GM23338 (cell line): ENCODE measurements around the gene BMP8A.

Experiments
- CREB1 ChIP-seq: fragments of 250-450 bp; sonication (Bioruptor Pico); IDR thresholded peaks from 2 replicates; pipeline ENCODE4 v1.5.0; 2020; ENCODE audit warnings: low read depth, mild to moderate bottlenecking, moderate library complexity
- ETS1 ChIP-seq: IDR thresholded peaks from 2 replicates; pipeline ENCODE4 v1.6.1; 2016; ENCODE audit warnings: antibody characterized with exemption
- EZH2 ChIP-seq: fragments of 200-600 bp; sonication (generic); IDR thresholded peaks from one replicate; pipeline ENCODE4 v1.8.0; 2017; ENCODE audit warnings: antibody characterized with exemption, mild to moderate bottlenecking, low read depth; ENCODE audit not compliant: unreplicated experiment
- EZH2phosphoT487 ChIP-seq: fragments of 200-600 bp; sonication (generic); IDR thresholded peaks from one replicate; pipeline ENCODE4 v1.8.1; 2018; ENCODE audit warnings: antibody characterized with exemption; ENCODE audit not compliant: unreplicated experiment
- JUNB ChIP-seq: IDR thresholded peaks from one replicate; pipeline ENCODE4 v1.6.1; 2016; ENCODE audit warnings: antibody characterized with exemption; ENCODE audit not compliant: unreplicated experiment
- POLR2AphosphoS5 ChIP-seq: IDR thresholded peaks from 2 replicates; pipeline ENCODE4 v1.6.1; 2016; ENCODE audit warnings: antibody characterized with exemption, low read depth
- STAT1 ChIP-seq: IDR thresholded peaks from one replicate; pipeline ENCODE4 v1.6.1; 2016; ENCODE audit warnings: antibody characterized with exemption; ENCODE audit not compliant: unreplicated experiment
- ZNF114 ChIP-seq: fragments of 250-450 bp; sonication (Bioruptor Pico); IDR thresholded peaks from 2 replicates; pipeline ENCODE4 v1.5.0; 2020; ENCODE audit warnings: mild to moderate bottlenecking, moderate library complexity
- TF ChIP-seq, protein P1 (sequence below), 2 experiments: fragments of 200-600 bp in 1 of 2; sonication (generic) in 1 of 2; conservative IDR thresholded peaks; 2 replicates each; pipeline versions ENCODE4 v1.5.1 to v1.6.1; 2016 to 2017; ENCODE audit warnings: antibody characterized with exemption in 2 of 2, low read depth in 2 of 2, mild to moderate bottlenecking in 2 of 2, moderate library complexity in 1 of 2
- TF ChIP-seq, protein P2 (sequence below): IDR thresholded peaks from one replicate; pipeline ENCODE4 v1.6.1; 2018; ENCODE audit warnings: antibody characterized with exemption; ENCODE audit not compliant: unreplicated experiment

GRCh38 chr1:39529901-39530535, 38.6 kb downstream of the BMP8A start:
- TF ChIP-seq, protein P1, sequence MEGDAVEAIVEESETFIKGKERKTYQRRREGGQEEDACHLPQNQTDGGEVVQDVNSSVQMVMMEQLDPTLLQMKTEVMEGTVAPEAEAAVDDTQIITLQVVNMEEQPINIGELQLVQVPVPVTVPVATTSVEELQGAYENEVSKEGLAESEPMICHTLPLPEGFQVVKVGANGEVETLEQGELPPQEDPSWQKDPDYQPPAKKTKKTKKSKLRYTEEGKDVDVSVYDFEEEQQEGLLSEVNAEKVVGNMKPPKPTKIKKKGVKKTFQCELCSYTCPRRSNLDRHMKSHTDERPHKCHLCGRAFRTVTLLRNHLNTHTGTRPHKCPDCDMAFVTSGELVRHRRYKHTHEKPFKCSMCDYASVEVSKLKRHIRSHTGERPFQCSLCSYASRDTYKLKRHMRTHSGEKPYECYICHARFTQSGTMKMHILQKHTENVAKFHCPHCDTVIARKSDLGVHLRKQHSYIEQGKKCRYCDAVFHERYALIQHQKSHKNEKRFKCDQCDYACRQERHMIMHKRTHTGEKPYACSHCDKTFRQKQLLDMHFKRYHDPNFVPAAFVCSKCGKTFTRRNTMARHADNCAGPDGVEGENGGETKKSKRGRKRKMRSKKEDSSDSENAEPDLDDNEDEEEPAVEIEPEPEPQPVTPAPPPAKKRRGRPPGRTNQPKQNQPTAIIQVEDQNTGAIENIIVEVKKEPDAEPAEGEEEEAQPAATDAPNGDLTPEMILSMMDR (conservative IDR thresholded peaks at IDR 0.05; ENCODE audit: low read depth in 2 of 2): no peak
- TF ChIP-seq STAT1 (no peak), POLR2AphosphoS5 (no peak), ETS1 (no peak), ZNF114 (no peak), CREB1 (CRISPR knock-in tag) (no peak), EZH2 (no peak), EZH2phosphoT487 (no peak), JUNB (no peak)
- TF ChIP-seq, protein P2, sequence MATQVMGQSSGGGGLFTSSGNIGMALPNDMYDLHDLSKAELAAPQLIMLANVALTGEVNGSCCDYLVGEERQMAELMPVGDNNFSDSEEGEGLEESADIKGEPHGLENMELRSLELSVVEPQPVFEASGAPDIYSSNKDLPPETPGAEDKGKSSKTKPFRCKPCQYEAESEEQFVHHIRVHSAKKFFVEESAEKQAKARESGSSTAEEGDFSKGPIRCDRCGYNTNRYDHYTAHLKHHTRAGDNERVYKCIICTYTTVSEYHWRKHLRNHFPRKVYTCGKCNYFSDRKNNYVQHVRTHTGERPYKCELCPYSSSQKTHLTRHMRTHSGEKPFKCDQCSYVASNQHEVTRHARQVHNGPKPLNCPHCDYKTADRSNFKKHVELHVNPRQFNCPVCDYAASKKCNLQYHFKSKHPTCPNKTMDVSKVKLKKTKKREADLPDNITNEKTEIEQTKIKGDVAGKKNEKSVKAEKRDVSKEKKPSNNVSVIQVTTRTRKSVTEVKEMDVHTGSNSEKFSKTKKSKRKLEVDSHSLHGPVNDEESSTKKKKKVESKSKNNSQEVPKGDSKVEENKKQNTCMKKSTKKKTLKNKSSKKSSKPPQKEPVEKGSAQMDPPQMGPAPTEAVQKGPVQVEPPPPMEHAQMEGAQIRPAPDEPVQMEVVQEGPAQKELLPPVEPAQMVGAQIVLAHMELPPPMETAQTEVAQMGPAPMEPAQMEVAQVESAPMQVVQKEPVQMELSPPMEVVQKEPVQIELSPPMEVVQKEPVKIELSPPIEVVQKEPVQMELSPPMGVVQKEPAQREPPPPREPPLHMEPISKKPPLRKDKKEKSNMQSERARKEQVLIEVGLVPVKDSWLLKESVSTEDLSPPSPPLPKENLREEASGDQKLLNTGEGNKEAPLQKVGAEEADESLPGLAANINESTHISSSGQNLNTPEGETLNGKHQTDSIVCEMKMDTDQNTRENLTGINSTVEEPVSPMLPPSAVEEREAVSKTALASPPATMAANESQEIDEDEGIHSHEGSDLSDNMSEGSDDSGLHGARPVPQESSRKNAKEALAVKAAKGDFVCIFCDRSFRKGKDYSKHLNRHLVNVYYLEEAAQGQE: no peak
